Measurements from ENCODE around the gene PTPRG.

DNA sequence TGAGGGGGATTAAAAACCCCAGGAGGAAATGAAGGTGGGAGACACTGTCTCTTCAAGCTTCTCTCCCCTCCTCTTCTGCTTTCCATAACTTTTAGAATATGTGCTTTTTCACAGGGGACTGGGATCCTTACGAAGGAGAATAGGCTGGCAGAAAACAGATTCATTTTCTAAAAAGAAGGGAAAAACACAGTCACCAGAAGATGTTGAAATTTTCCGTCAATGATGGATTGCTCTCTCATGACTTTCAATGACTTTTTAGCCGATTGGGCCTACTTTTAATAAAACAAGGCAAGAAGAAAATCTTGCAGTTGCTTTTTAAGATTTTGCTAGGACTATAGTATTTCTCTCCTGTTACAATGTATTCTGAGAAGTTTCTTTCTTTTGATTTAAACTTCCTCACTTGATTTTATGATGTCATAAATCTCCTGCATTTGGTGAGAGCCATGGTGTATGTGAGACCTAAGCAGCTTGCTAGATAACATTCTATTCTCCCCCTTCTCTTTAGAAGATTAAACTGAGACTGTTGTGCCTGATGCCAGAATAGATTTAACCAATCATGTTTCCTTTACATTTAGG lies 570.7 kb downstream of the PTPRG start:
- TF ChIP-seq, protein P1, sequence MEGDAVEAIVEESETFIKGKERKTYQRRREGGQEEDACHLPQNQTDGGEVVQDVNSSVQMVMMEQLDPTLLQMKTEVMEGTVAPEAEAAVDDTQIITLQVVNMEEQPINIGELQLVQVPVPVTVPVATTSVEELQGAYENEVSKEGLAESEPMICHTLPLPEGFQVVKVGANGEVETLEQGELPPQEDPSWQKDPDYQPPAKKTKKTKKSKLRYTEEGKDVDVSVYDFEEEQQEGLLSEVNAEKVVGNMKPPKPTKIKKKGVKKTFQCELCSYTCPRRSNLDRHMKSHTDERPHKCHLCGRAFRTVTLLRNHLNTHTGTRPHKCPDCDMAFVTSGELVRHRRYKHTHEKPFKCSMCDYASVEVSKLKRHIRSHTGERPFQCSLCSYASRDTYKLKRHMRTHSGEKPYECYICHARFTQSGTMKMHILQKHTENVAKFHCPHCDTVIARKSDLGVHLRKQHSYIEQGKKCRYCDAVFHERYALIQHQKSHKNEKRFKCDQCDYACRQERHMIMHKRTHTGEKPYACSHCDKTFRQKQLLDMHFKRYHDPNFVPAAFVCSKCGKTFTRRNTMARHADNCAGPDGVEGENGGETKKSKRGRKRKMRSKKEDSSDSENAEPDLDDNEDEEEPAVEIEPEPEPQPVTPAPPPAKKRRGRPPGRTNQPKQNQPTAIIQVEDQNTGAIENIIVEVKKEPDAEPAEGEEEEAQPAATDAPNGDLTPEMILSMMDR (IDR thresholded peaks at IDR 0.05; ENCODE audit: poor library complexity), result no peak
- TF ChIP-seq EZH2phosphoT487 (IDR thresholded peaks at IDR 0.05; ENCODE audit: low read depth, severe bottlenecking, unreplicated experiment) (no peak), EZH2 (IDR thresholded peaks at IDR 0.05; ENCODE audit: borderline replicate concordance) (no peak)
